GM12872 (cell line): Measurements from ENCODE around the gene BBS9.
A peak's percentile ranks its signal among the peaks of the same experiment; 100 is the strongest.

Experiments used
- CTCF ChIP-seq: IDR thresholded peaks from 3 replicates; pipeline ENCODE4 v1.5.1; 2011; ENCODE audit warnings: low read depth, mild to moderate bottlenecking, low read length, moderate library complexity; ENCODE audit not compliant: insufficient read depth

The BBS9 gene

GRCh38 chr7:33093266-33093665 is 36.1 kb upstream of the BBS9 start:
- no peak for TF ChIP-seq CTCF

GRCh38 chr7:33099154-33099940 is 30.0 kb upstream of the BBS9 start:
- no peak for TF ChIP-seq CTCF

GRCh38 chr7:33100770-33101169 is 28.6 kb upstream of the BBS9 start:
- no peak for TF ChIP-seq CTCF

GRCh38 chr7:33101906-33102305 is 27.5 kb upstream of the BBS9 start:
- no peak for TF ChIP-seq CTCF

GRCh38 chr7:33107136-33108066 is 22.0 kb upstream of the BBS9 start:
- peak; percentile 58 for TF ChIP-seq CTCF

GRCh38 chr7:33108554-33109004 is 20.8 kb upstream of the BBS9 start:
- TF ChIP-seq CTCF = peak; percentile 14; the same call in 1 of the 3 replicates
